WTC11 (cell line): ENCODE results near the gene SLC24A1. TPM values are rescaled to one million over a fixed set of nuclear protein-coding genes. Genes with fewer than 3 reads are reported as not detected.

Experiments
- ATAC-seq: fragments of 200-7000 bp; cut with Tn5 transposase; 2 replicates; pipeline ENCODE4 v1.10.0; 2021; ENCODE audit warnings: mild to moderate bottlenecking, moderate library complexity
- CTCF ChIA-PET: fragments of 300-600 bp; sonication (Branson Sonifier 250); formaldehyde crosslinking; loops from one replicate; lab custom pipeline; 2021; ENCODE audit warnings: antibody characterized with exemption; lab: Charles Lee
- POLR2A ChIA-PET: fragments of 350-600 bp; sonication (Branson Sonifier 250); formaldehyde crosslinking; loops from one replicate; lab custom pipeline; 2021; ENCODE audit warnings: antibody characterized with exemption; lab: Charles Lee
- DNase-seq: peaks from one replicate; pipeline ENCODE4 v3.0.0; 2021; ENCODE audit warnings: low spot score
- H3K27ac Mint-ChIP-seq: 2 replicates; pipeline ENCODE4 v1.8.0; 2021; ENCODE audit warnings: mixed read lengths
- H3K27me3 Mint-ChIP-seq: 2 replicates; pipeline ENCODE4 v1.8.0; 2021; ENCODE audit warnings: low read depth, mild to moderate bottlenecking, moderate library complexity, mixed read lengths
- H3K36me3 Mint-ChIP-seq: 2 replicates; pipeline ENCODE4 v1.8.0; 2021; ENCODE audit warnings: mixed read lengths
- H3K4me1 Mint-ChIP-seq: 2 replicates; pipeline ENCODE4 v1.8.0; 2022; ENCODE audit warnings: mixed read lengths
- H3K4me3 Mint-ChIP-seq: 2 replicates; pipeline ENCODE4 v1.8.0; 2021; ENCODE audit warnings: mild to moderate bottlenecking, moderate library complexity, mixed read lengths
- H3K9me3 Mint-ChIP-seq: 2 replicates; pipeline ENCODE4 v1.8.0; 2021; ENCODE audit warnings: mixed read lengths
- ATF2 ChIP-seq: sonication (generic); formaldehyde crosslinking; IDR thresholded peaks from 2 replicates; pipeline ENCODE4 v1.8.1; 2022; ENCODE audit warnings: low read depth, missing genetic modification reagents, borderline replicate concordance
- CREM ChIP-seq: sonication (generic); formaldehyde crosslinking; IDR thresholded peaks from 2 replicates; pipeline ENCODE4 v1.8.1; 2022; ENCODE audit warnings: mild to moderate bottlenecking, missing genetic modification reagents, moderate library complexity
- CTCF ChIP-seq: fragments of 200-600 bp; IDR thresholded peaks from 2 replicates; pipeline ENCODE4 v1.8.0; 2022; ENCODE audit warnings: antibody characterized with exemption
- ETV6 ChIP-seq: sonication (generic); formaldehyde crosslinking; IDR thresholded peaks from 2 replicates; pipeline ENCODE4 v1.8.1; 2022; ENCODE audit warnings: mild to moderate bottlenecking, missing genetic modification reagents
- FOXK1 ChIP-seq: sonication (generic); formaldehyde crosslinking; IDR thresholded peaks from 2 replicates; pipeline ENCODE4 v1.8.0; 2022; ENCODE audit warnings: mild to moderate bottlenecking, moderate library complexity, missing genetic modification reagents
- FOXP1 ChIP-seq: sonication (generic); formaldehyde crosslinking; IDR thresholded peaks from 2 replicates; pipeline ENCODE4 v1.8.0; 2022; ENCODE audit warnings: missing genetic modification reagents, mild to moderate bottlenecking, moderate library complexity, borderline replicate concordance
- KAT7 ChIP-seq: sonication (generic); formaldehyde crosslinking; IDR thresholded peaks from 2 replicates; pipeline ENCODE4 v1.8.1; 2023; ENCODE audit warnings: missing genetic modification reagents, mild to moderate bottlenecking, borderline replicate concordance
- MXD4 ChIP-seq: fragments of 250-450 bp; sonication (Bioruptor Pico); IDR thresholded peaks from 2 replicates; pipeline ENCODE4 v1.8.0; 2021; ENCODE audit warnings: mild to moderate bottlenecking, moderate library complexity, borderline replicate concordance
- SOX15 ChIP-seq: fragments of 250-450 bp; sonication (Bioruptor Pico); IDR thresholded peaks from 2 replicates; pipeline ENCODE4 v1.9.0; 2021; ENCODE audit warnings: mild to moderate bottlenecking
- TEAD1 ChIP-seq: sonication (generic); formaldehyde crosslinking; IDR thresholded peaks from 2 replicates; pipeline ENCODE4 v1.8.0; 2022; ENCODE audit warnings: mild to moderate bottlenecking, missing genetic modification reagents
- TEAD4 ChIP-seq: sonication (generic); formaldehyde crosslinking; IDR thresholded peaks from 2 replicates; pipeline ENCODE4 v1.8.0; 2022; ENCODE audit warnings: mild to moderate bottlenecking, missing genetic modification reagents
- TP53 ChIP-seq: sonication (generic); formaldehyde crosslinking; IDR thresholded peaks from 2 replicates; pipeline ENCODE4 v1.8.1; 2023; ENCODE audit warnings: mild to moderate bottlenecking, missing genetic modification reagents
- ZNF232 ChIP-seq: sonication (generic); formaldehyde crosslinking; IDR thresholded peaks from 2 replicates; pipeline ENCODE4 v1.8.0; 2022; ENCODE audit warnings: mild to moderate bottlenecking, missing genetic modification reagents
- ZNF317 ChIP-seq: sonication (generic); formaldehyde crosslinking; IDR thresholded peaks from 2 replicates; pipeline ENCODE4 v1.8.1; 2023; ENCODE audit warnings: low read depth, mild to moderate bottlenecking, moderate library complexity, missing genetic modification reagents, borderline replicate concordance
- total RNA-seq: library from RNA; stranded (reverse); gene quantifications from 3 replicates; pipeline ENCODE4 v1.2.3, GENCODE V29; 2021
- TF ChIP-seq, protein P1 (sequence below): sonication (generic); formaldehyde crosslinking; IDR thresholded peaks from 2 replicates; pipeline ENCODE4 v1.8.0; 2023; ENCODE audit warnings: mild to moderate bottlenecking, missing genetic modification reagents
- TF ChIP-seq, protein P2 (sequence below): fragments of 250-450 bp; sonication (Bioruptor Pico); IDR thresholded peaks from 2 replicates; pipeline ENCODE4 v1.9.0; 2021; ENCODE audit warnings: mild to moderate bottlenecking
- TF ChIP-seq, protein P3 (sequence below): sonication (generic); formaldehyde crosslinking; conservative IDR thresholded peaks from 2 replicates; pipeline ENCODE4 v1.8.1; 2023; ENCODE audit warnings: mild to moderate bottlenecking, low read depth, missing genetic modification reagents, moderate library complexity
- TF ChIP-seq, protein P4 (sequence below): sonication (generic); formaldehyde crosslinking; IDR thresholded peaks from 2 replicates; pipeline ENCODE4 v1.8.0; 2022; ENCODE audit warnings: mild to moderate bottlenecking, missing genetic modification reagents
- TF ChIP-seq, protein P5 (sequence below): sonication (generic); formaldehyde crosslinking; IDR thresholded peaks from 2 replicates; pipeline ENCODE4 v1.8.1; 2023; ENCODE audit warnings: mild to moderate bottlenecking, missing genetic modification reagents
- TF ChIP-seq, protein P6 (sequence below): sonication (generic); formaldehyde crosslinking; IDR thresholded peaks from 2 replicates; pipeline ENCODE4 v1.8.1; 2022; ENCODE audit warnings: mild to moderate bottlenecking, missing genetic modification reagents, moderate library complexity, borderline replicate concordance

The SLC24A1 gene
- total RNA-seq, 1 experiment from 2014 or later = 7.0 TPM

DNA sequence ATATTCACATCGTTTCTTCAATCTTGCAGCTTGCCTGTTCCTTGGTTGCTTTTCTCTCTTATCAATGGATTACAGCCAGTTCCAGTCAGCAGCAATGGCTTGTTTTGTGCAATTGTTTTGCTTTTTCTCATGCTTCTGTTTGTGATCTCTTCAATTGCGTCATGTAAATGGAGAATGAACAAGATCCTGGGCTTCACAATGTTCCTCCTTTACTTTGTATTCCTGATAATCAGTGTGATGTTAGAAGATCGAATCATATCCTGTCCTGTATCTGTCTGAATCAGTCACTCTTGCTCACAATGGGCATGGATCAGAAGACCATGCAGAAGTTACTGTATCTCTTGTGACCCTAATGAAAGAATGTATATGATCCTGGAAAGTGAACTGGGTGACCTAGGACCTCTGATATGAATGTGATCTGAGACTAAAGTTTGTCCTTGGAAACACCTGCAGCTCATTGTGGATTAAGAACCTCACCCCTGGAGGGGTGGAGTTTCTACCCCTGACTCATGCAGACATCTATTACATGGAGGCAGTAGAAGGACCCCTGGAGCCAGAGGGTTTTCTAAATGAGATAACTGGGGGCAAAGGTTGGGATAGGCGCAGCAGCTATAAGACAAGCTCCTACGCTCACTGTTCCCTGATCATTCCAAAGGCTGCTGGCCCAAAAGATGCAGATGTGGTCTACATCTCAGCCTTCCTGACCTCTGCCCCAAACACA lies 32.2 kb downstream of the SLC24A1 start (continued):
- no peak for TF ChIP-seq ZNF232
- TF ChIP-seq, protein P1, sequence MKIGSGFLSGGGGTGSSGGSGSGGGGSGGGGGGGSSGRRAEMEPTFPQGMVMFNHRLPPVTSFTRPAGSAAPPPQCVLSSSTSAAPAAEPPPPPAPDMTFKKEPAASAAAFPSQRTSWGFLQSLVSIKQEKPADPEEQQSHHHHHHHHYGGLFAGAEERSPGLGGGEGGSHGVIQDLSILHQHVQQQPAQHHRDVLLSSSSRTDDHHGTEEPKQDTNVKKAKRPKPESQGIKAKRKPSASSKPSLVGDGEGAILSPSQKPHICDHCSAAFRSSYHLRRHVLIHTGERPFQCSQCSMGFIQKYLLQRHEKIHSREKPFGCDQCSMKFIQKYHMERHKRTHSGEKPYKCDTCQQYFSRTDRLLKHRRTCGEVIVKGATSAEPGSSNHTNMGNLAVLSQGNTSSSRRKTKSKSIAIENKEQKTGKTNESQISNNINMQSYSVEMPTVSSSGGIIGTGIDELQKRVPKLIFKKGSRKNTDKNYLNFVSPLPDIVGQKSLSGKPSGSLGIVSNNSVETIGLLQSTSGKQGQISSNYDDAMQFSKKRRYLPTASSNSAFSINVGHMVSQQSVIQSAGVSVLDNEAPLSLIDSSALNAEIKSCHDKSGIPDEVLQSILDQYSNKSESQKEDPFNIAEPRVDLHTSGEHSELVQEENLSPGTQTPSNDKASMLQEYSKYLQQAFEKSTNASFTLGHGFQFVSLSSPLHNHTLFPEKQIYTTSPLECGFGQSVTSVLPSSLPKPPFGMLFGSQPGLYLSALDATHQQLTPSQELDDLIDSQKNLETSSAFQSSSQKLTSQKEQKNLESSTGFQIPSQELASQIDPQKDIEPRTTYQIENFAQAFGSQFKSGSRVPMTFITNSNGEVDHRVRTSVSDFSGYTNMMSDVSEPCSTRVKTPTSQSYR (CRISPR knock-in tag) = no peak

- ATAC-seq = no peak
- peaks cover 6% of the 10 kb centered on the region; the same call in 1 of the 2 replicates for H3K4me1 Mint-ChIP-seq
Measured at GRCh38 chr15:65655026-65655425, 33.3 kb downstream of the SLC24A1 start.

More at GRCh38 chr15:65655026-65655425, 33.3 kb downstream of the SLC24A1 start:
- no peaks in the 10 kb centered on the region for H3K36me3 Mint-ChIP-seq
- no peak overlapping the region for H3K4me3 Mint-ChIP-seq
- no peaks in the 10 kb centered on the region; the same call in 1 of the 2 replicates for H3K27me3 Mint-ChIP-seq
- POLR2A ChIA-PET = no interaction called here
- no peaks in the 10 kb centered on the region for H3K9me3 Mint-ChIP-seq
- DNase-seq = no peak
- TF ChIP-seq, protein P2, sequence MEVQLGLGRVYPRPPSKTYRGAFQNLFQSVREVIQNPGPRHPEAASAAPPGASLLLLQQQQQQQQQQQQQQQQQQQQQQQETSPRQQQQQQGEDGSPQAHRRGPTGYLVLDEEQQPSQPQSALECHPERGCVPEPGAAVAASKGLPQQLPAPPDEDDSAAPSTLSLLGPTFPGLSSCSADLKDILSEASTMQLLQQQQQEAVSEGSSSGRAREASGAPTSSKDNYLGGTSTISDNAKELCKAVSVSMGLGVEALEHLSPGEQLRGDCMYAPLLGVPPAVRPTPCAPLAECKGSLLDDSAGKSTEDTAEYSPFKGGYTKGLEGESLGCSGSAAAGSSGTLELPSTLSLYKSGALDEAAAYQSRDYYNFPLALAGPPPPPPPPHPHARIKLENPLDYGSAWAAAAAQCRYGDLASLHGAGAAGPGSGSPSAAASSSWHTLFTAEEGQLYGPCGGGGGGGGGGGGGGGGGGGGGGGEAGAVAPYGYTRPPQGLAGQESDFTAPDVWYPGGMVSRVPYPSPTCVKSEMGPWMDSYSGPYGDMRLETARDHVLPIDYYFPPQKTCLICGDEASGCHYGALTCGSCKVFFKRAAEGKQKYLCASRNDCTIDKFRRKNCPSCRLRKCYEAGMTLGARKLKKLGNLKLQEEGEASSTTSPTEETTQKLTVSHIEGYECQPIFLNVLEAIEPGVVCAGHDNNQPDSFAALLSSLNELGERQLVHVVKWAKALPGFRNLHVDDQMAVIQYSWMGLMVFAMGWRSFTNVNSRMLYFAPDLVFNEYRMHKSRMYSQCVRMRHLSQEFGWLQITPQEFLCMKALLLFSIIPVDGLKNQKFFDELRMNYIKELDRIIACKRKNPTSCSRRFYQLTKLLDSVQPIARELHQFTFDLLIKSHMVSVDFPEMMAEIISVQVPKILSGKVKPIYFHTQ (CRISPR knock-in tag) = no peak
- TF ChIP-seq CTCF (no peak), CREM (CRISPR knock-in tag) (no peak), MXD4 (no peak), FOXP1 (CRISPR knock-in tag) (no peak), ETV6 (CRISPR knock-in tag) (no peak), ZNF317 (CRISPR knock-in tag) (no peak), TEAD4 (CRISPR knock-in tag) (no peak), TEAD1 (CRISPR knock-in tag) (no peak), ATF2 (CRISPR knock-in tag) (no peak), SOX15 (CRISPR knock-in tag) (no peak), FOXK1 (CRISPR knock-in tag) (no peak), KAT7 (CRISPR knock-in tag) (no peak), TP53 (CRISPR knock-in tag) (no peak)
- TF ChIP-seq, protein P3, sequence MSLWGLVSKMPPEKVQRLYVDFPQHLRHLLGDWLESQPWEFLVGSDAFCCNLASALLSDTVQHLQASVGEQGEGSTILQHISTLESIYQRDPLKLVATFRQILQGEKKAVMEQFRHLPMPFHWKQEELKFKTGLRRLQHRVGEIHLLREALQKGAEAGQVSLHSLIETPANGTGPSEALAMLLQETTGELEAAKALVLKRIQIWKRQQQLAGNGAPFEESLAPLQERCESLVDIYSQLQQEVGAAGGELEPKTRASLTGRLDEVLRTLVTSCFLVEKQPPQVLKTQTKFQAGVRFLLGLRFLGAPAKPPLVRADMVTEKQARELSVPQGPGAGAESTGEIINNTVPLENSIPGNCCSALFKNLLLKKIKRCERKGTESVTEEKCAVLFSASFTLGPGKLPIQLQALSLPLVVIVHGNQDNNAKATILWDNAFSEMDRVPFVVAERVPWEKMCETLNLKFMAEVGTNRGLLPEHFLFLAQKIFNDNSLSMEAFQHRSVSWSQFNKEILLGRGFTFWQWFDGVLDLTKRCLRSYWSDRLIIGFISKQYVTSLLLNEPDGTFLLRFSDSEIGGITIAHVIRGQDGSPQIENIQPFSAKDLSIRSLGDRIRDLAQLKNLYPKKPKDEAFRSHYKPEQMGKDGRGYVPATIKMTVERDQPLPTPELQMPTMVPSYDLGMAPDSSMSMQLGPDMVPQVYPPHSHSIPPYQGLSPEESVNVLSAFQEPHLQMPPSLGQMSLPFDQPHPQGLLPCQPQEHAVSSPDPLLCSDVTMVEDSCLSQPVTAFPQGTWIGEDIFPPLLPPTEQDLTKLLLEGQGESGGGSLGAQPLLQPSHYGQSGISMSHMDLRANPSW (CRISPR knock-in tag) = no peak
- TF ChIP-seq, protein P4, sequence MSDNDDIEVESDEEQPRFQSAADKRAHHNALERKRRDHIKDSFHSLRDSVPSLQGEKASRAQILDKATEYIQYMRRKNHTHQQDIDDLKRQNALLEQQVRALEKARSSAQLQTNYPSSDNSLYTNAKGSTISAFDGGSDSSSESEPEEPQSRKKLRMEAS (CRISPR knock-in tag) = no peak
- TF ChIP-seq, protein P5, sequence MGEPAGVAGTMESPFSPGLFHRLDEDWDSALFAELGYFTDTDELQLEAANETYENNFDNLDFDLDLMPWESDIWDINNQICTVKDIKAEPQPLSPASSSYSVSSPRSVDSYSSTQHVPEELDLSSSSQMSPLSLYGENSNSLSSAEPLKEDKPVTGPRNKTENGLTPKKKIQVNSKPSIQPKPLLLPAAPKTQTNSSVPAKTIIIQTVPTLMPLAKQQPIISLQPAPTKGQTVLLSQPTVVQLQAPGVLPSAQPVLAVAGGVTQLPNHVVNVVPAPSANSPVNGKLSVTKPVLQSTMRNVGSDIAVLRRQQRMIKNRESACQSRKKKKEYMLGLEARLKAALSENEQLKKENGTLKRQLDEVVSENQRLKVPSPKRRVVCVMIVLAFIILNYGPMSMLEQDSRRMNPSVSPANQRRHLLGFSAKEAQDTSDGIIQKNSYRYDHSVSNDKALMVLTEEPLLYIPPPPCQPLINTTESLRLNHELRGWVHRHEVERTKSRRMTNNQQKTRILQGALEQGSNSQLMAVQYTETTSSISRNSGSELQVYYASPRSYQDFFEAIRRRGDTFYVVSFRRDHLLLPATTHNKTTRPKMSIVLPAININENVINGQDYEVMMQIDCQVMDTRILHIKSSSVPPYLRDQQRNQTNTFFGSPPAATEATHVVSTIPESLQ (CRISPR knock-in tag) = no peak
- TF ChIP-seq, protein P6, sequence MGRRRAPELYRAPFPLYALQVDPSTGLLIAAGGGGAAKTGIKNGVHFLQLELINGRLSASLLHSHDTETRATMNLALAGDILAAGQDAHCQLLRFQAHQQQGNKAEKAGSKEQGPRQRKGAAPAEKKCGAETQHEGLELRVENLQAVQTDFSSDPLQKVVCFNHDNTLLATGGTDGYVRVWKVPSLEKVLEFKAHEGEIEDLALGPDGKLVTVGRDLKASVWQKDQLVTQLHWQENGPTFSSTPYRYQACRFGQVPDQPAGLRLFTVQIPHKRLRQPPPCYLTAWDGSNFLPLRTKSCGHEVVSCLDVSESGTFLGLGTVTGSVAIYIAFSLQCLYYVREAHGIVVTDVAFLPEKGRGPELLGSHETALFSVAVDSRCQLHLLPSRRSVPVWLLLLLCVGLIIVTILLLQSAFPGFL (CRISPR knock-in tag) = no peak
- H3K27ac Mint-ChIP-seq = no peak overlapping the region
- CTCF ChIA-PET = no interaction called here
